ENCODE measurements around the gene VAT1.

GRCh38 chr17:42991471-42991870 lies 30.7 kb downstream of the VAT1 start:
- TF ChIP-seq CTCF (IDR thresholded peaks at IDR 0.05) (no peak), POLR2A (IDR thresholded peaks at IDR 0.05) (no peak)

All from thyroid gland (tissue), 4 donors.